Measurements from ENCODE around the gene OR5H6.

The OR5H6 gene

GRCh38 chr3:98263944-98264343 is at the start of gene OR5H6:
Gene OR5H6, plus strand, starts transcription at chr3:98264244. Its CDS starts 89 bp downstream, at chr3:98264333.
- TF ChIP-seq CEBPB (IDR thresholded peaks at IDR 0.05): no peak
- no peak for TF ChIP-seq TCF12 (IDR thresholded peaks at IDR 0.05; ENCODE audit: low read depth)
- no peak for TF ChIP-seq EGR1 (IDR thresholded peaks at IDR 0.05)
- TF ChIP-seq, protein P1, sequence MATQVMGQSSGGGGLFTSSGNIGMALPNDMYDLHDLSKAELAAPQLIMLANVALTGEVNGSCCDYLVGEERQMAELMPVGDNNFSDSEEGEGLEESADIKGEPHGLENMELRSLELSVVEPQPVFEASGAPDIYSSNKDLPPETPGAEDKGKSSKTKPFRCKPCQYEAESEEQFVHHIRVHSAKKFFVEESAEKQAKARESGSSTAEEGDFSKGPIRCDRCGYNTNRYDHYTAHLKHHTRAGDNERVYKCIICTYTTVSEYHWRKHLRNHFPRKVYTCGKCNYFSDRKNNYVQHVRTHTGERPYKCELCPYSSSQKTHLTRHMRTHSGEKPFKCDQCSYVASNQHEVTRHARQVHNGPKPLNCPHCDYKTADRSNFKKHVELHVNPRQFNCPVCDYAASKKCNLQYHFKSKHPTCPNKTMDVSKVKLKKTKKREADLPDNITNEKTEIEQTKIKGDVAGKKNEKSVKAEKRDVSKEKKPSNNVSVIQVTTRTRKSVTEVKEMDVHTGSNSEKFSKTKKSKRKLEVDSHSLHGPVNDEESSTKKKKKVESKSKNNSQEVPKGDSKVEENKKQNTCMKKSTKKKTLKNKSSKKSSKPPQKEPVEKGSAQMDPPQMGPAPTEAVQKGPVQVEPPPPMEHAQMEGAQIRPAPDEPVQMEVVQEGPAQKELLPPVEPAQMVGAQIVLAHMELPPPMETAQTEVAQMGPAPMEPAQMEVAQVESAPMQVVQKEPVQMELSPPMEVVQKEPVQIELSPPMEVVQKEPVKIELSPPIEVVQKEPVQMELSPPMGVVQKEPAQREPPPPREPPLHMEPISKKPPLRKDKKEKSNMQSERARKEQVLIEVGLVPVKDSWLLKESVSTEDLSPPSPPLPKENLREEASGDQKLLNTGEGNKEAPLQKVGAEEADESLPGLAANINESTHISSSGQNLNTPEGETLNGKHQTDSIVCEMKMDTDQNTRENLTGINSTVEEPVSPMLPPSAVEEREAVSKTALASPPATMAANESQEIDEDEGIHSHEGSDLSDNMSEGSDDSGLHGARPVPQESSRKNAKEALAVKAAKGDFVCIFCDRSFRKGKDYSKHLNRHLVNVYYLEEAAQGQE (IDR thresholded peaks at IDR 0.05; ENCODE audit: low read depth): no peak
- TF ChIP-seq FOXM1 (IDR thresholded peaks at IDR 0.05; ENCODE audit: borderline replicate concordance, low read depth): no peak
- no peak for TF ChIP-seq TAF1 (IDR thresholded peaks at IDR 0.05; ENCODE audit: low read depth)
- no peak for TF ChIP-seq ZBTB7A (IDR thresholded peaks at IDR 0.05; ENCODE audit: low read depth)
- TF ChIP-seq MAX (IDR thresholded peaks at IDR 0.05): no peak
- no peak for TF ChIP-seq RAD21 (IDR thresholded peaks at IDR 0.05; ENCODE audit: low read depth)
- TF ChIP-seq EP300 (IDR thresholded peaks at IDR 0.05; ENCODE audit: borderline replicate concordance): no peak
- no peak for TF ChIP-seq CREB1 (IDR thresholded peaks at IDR 0.05; ENCODE audit: low read depth)
- TF ChIP-seq YY1 (IDR thresholded peaks at IDR 0.05; ENCODE audit: low read depth): no peak

GRCh38 chr3:98215051-98215450 is 49.0 kb upstream of the OR5H6 start:
- TF ChIP-seq EGR1 (IDR thresholded peaks at IDR 0.05) (no peak), RAD21 (IDR thresholded peaks at IDR 0.05; ENCODE audit: low read depth) (no peak), EP300 (IDR thresholded peaks at IDR 0.05; ENCODE audit: borderline replicate concordance) (no peak), TEAD4 (IDR thresholded peaks at IDR 0.05) (no peak), NFIC (IDR thresholded peaks at IDR 0.05) (no peak), CREB1 (IDR thresholded peaks at IDR 0.05; ENCODE audit: low read depth) (no peak)

DNA sequence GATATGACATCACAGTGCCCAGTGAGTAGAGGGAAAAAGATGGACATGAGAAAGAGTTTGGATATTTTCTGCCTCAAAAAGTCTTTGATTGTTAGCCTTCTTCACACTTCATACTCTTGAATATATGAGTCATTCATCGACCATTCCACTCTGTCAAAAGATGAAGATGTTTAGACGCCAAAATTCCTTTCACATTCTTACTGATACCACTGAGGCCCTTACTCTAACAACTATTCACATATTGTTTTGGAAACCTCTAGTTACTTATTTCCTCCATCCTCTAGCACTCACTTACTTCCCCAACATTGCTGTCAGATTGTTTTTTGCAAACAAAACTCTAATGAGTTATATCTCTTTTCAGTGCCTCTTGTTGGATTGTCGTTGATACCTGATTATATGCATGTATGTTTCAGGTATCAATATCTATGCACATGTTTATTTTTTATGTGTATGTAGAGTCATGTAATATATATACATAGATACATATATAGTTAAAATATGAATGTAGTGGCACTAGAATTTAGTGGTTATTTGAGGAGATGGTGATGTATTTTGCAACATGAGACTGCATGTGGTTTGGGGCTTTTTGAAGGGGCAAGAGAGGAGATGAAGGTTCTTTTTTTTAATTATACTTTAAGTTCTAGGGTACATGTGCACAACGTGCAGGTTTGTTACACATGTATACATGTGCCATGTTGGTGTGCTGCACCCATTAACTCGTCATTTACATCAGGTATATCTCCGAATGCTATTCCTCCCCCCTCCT is 40.0 kb upstream of the OR5H6 start:
- no peak for TF ChIP-seq FOXM1 (IDR thresholded peaks at IDR 0.05; ENCODE audit: borderline replicate concordance, low read depth)
- TF ChIP-seq EGR1 (IDR thresholded peaks at IDR 0.05): no peak
- TF ChIP-seq TAF1 (IDR thresholded peaks at IDR 0.05; ENCODE audit: low read depth): no peak
- no peak for TF ChIP-seq MAX (IDR thresholded peaks at IDR 0.05)
- TF ChIP-seq ZBTB7A (IDR thresholded peaks at IDR 0.05; ENCODE audit: low read depth): no peak
- TF ChIP-seq NFIC (IDR thresholded peaks at IDR 0.05): no peak
- TF ChIP-seq EP300 (IDR thresholded peaks at IDR 0.05; ENCODE audit: borderline replicate concordance): no peak
- TF ChIP-seq RAD21 (IDR thresholded peaks at IDR 0.05; ENCODE audit: low read depth): no peak
- TF ChIP-seq TCF12 (IDR thresholded peaks at IDR 0.05; ENCODE audit: low read depth): no peak
- no peak for TF ChIP-seq YY1 (IDR thresholded peaks at IDR 0.05; ENCODE audit: low read depth)
- TF ChIP-seq CEBPB (IDR thresholded peaks at IDR 0.05): no peak
- TF ChIP-seq CREB1 (IDR thresholded peaks at IDR 0.05; ENCODE audit: low read depth): no peak
- TF ChIP-seq, protein P1 (IDR thresholded peaks at IDR 0.05; ENCODE audit: low read depth): no peak
- TF ChIP-seq, protein P2, sequence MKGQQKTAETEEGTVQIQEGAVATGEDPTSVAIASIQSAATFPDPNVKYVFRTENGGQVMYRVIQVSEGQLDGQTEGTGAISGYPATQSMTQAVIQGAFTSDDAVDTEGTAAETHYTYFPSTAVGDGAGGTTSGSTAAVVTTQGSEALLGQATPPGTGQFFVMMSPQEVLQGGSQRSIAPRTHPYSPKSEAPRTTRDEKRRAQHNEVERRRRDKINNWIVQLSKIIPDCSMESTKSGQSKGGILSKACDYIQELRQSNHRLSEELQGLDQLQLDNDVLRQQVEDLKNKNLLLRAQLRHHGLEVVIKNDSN (IDR thresholded peaks at IDR 0.05): no peak
- no peak for TF ChIP-seq TEAD4 (IDR thresholded peaks at IDR 0.05)

DNA sequence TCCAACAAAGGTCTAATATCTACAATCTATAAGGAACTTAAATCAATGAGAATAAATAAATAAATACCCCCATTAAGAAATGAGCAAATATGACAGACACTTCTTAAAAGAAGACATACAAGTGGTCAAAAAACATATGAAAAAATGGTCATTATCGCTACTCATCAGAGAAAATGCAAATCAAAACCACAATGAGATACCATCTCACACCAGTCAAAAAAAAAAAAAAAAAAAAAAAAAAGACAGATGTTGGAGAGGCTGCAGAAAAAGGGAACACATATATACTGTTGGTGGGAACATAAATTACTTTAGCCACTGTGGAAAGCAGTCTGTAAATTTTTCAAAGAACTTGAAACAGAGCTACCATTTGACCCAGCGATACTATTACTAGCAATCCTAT is 31.6 kb upstream of the OR5H6 start:
- TF ChIP-seq, protein P2 (IDR thresholded peaks at IDR 0.05): no peak
- TF ChIP-seq, protein P1 (IDR thresholded peaks at IDR 0.05; ENCODE audit: low read depth): no peak
- no peak for TF ChIP-seq EP300 (IDR thresholded peaks at IDR 0.05; ENCODE audit: borderline replicate concordance)
- TF ChIP-seq TEAD4 (IDR thresholded peaks at IDR 0.05): no peak
- TF ChIP-seq MAX (IDR thresholded peaks at IDR 0.05): no peak
- TF ChIP-seq CREB1 (IDR thresholded peaks at IDR 0.05; ENCODE audit: low read depth): no peak
- TF ChIP-seq RAD21 (IDR thresholded peaks at IDR 0.05; ENCODE audit: low read depth): no peak
- TF ChIP-seq YY1 (IDR thresholded peaks at IDR 0.05; ENCODE audit: low read depth): no peak
- no peak for TF ChIP-seq ZBTB7A (IDR thresholded peaks at IDR 0.05; ENCODE audit: low read depth)
- TF ChIP-seq EGR1 (IDR thresholded peaks at IDR 0.05): no peak
